HepG2 (cell line): ENCODE results near the gene LTC4S. TPM values are rescaled to one million over a fixed set of nuclear protein-coding genes. Genes with fewer than 3 reads are reported as not detected.

Experiments
- CBX5 ChIP-seq: sonication (generic); formaldehyde crosslinking; IDR thresholded peaks from 2 replicates; pipeline ENCODE4 v1.4.0; 2020; ENCODE audit warnings: missing genetic modification reagents, borderline replicate concordance
- CHD4 ChIP-seq: fragments of 200-600 bp; sonication (generic); IDR thresholded peaks from 2 replicates; pipeline ENCODE4 v1.7.0; 2017; ENCODE audit warnings: mild to moderate bottlenecking, low read length, borderline replicate concordance
- ESRRA ChIP-seq: sonication (generic); formaldehyde crosslinking; IDR thresholded peaks from 2 replicates; pipeline ENCODE4 v1.5.1; 2020; ENCODE audit warnings: mild to moderate bottlenecking, low read depth, missing genetic modification reagents
- GLI4 ChIP-seq: sonication (generic); formaldehyde crosslinking; IDR thresholded peaks from 2 replicates; pipeline ENCODE4 v1.5.1; 2020; ENCODE audit warnings: missing genetic modification reagents, mild to moderate bottlenecking, moderate library complexity, borderline replicate concordance
- NAIF1 ChIP-seq: sonication (generic); formaldehyde crosslinking; IDR thresholded peaks from 2 replicates; pipeline ENCODE4 v1.5.0; 2020; ENCODE audit warnings: mild to moderate bottlenecking, missing genetic modification reagents, borderline replicate concordance
- PAX8 ChIP-seq: sonication (generic); formaldehyde crosslinking; IDR thresholded peaks from 2 replicates; pipeline ENCODE4 v1.8.0; 2022; ENCODE audit warnings: mild to moderate bottlenecking, missing genetic modification reagents, borderline replicate concordance
- RXRA ChIP-seq: sonication (generic); formaldehyde crosslinking; IDR thresholded peaks from 2 replicates; pipeline ENCODE4 v1.5.1; 2020; ENCODE audit warnings: missing genetic modification reagents
- SETDB1 ChIP-seq: sonication (generic); formaldehyde crosslinking; IDR thresholded peaks from 2 replicates; pipeline ENCODE4 v1.5.1; 2020; ENCODE audit warnings: missing genetic modification reagents, mild to moderate bottlenecking, borderline replicate concordance
- SMAD1 ChIP-seq: sonication (generic); formaldehyde crosslinking; IDR thresholded peaks from 2 replicates; pipeline ENCODE4 v1.4.0; 2020; ENCODE audit warnings: missing genetic modification reagents, low read depth, mild to moderate bottlenecking, borderline replicate concordance
- SP1 ChIP-seq, 2 experiments: fragments of 450-650 bp in 1 of 2; sonication (generic) in 1 of 2; formaldehyde crosslinking in 1 of 2; IDR thresholded peaks; 2 replicates each; pipeline versions ENCODE4 v1.4.0 to v1.6.1; 2016 to 2020; ENCODE audit warnings: missing genetic modification reagents in 1 of 2
- TMF1 ChIP-seq: sonication (generic); formaldehyde crosslinking; IDR thresholded peaks from 2 replicates; pipeline ENCODE4 v1.8.1; 2022; ENCODE audit warnings: low read depth, missing genetic modification reagents
- ZHX2 ChIP-seq, 2 experiments: sonication (generic) in 1 of 2; formaldehyde crosslinking in 1 of 2; IDR thresholded peaks; 2 replicates each; pipeline versions ENCODE4 v1.6.1 to v1.9.0; 2014 to 2022; ENCODE audit warnings: antibody characterized with exemption in 1 of 2, borderline replicate concordance in 1 of 2, inconsistent platforms in 1 of 2, low read depth in 1 of 2, missing genetic modification reagents in 1 of 2
- ZNF180 ChIP-seq: sonication (generic); formaldehyde crosslinking; IDR thresholded peaks from 2 replicates; pipeline ENCODE4 v1.4.0; 2020; ENCODE audit warnings: low read depth, missing genetic modification reagents, borderline replicate concordance
- polyA plus RNA-seq, 8 experiments: library from polyadenylated mRNA; depleted of rRNA in 3 of 8; stranded (reverse) in 7 of 8; unstranded in 1 of 8; fragments of >200 nt; fragmentation: Illumina TruSeq in 4 of 8; extraction: Trizol in 4 of 8; gene quantifications; 2 replicates each; pipeline versions ENCODE4 v1.2.1 to v1.2.3, GENCODE V29; 2011 to 2016; ENCODE audit warnings: low read depth in 4 of 8, missing spikeins in 1 of 8, mixed read lengths in 1 of 8; ENCODE audit not compliant: insufficient read depth in 1 of 8
- total RNA-seq, 5 experiments: library from RNA; depleted of rRNA; stranded (reverse); fragments of >200 nt; fragmentation: Illumina TruSeq; extraction: Trizol; gene quantifications; 2 replicates each; pipeline ENCODE4 v1.2.3, GENCODE V29; 2016; ENCODE audit warnings: low read depth in 1 of 5
- TF ChIP-seq, protein P1 (sequence below): sonication (generic); formaldehyde crosslinking; conservative IDR thresholded peaks from 2 replicates; pipeline ENCODE4 v1.8.0; 2022; ENCODE audit warnings: mild to moderate bottlenecking, moderate library complexity, missing genetic modification reagents
- TF ChIP-seq, protein P2 (sequence below): sonication (generic); formaldehyde crosslinking; IDR thresholded peaks from 2 replicates; pipeline ENCODE4 v1.4.0; 2020; ENCODE audit warnings: mild to moderate bottlenecking, missing genetic modification reagents

LTC4S gene
- total and polyA plus RNA-seq, 2 of the 13 experiments (the other 11 are each of a cell fraction or from before 2014, with no cell fraction given) = 0.35 TPM; not detected in 1

GRCh38 chr5:179818746-179819295 lies 25.0 kb downstream of the LTC4S start (continued):
- TF ChIP-seq, protein P1, sequence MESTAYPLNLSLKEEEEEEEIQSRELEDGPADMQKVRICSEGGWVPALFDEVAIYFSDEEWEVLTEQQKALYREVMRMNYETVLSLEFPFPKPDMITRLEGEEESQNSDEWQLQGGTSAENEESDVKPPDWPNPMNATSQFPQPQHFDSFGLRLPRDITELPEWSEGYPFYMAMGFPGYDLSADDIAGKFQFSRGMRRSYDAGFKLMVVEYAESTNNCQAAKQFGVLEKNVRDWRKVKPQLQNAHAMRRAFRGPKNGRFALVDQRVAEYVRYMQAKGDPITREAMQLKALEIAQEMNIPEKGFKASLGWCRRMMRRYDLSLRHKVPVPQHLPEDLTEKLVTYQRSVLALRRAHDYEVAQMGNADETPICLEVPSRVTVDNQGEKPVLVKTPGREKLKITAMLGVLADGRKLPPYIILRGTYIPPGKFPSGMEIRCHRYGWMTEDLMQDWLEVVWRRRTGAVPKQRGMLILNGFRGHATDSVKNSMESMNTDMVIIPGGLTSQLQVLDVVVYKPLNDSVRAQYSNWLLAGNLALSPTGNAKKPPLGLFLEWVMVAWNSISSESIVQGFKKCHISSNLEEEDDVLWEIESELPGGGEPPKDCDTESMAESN (CRISPR knock-in tag) = peak; percentile 54; the same call in 1 of the 2 replicates
- TF ChIP-seq RXRA (CRISPR knock-in tag) (peak; percentile 99), NAIF1 (CRISPR knock-in tag) (no peak), PAX8 (CRISPR knock-in tag) (no peak; the same call in 1 of the 2 replicates), SETDB1 (CRISPR knock-in tag) (no peak), SP1 (IDR thresholded peaks at IDR 0.05) (no peak), SP1 (CRISPR knock-in tag; IDR thresholded peaks at IDR 0.05) (peak; percentile 77), CHD4 (no peak), TMF1 (0 out of 2 replicates have a peak, but pooled peaks have one; percentile 27), GLI4 (CRISPR knock-in tag) (no peak), ZHX2 (IDR thresholded peaks at IDR 0.05; ENCODE audit: low read depth) (no peak), ZHX2 (CRISPR knock-in tag; IDR thresholded peaks at IDR 0.05; ENCODE audit: borderline replicate concordance) (no peak), ESRRA (CRISPR knock-in tag) (peak; percentile 44; the same call in 1 of the 2 replicates), CBX5 (no peak; the same call in 1 of the 2 replicates), SMAD1 (CRISPR knock-in tag) (no peak), ZNF180 (no peak)
- TF ChIP-seq, protein P2, sequence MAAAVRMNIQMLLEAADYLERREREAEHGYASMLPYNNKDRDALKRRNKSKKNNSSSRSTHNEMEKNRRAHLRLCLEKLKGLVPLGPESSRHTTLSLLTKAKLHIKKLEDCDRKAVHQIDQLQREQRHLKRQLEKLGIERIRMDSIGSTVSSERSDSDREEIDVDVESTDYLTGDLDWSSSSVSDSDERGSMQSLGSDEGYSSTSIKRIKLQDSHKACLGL (CRISPR knock-in tag) = no peak
